HG02884 (cell line): ENCODE results near the gene KRT25.
"Not testable (repeated sequence)": the region's sequence is repeated elsewhere in the genome, so short reads cannot be mapped to it uniquely, and the experiment has no call there.

ENCODE experiments used
- ATAC-seq: cut with Tn5 transposase; IDR thresholded peaks from one replicate; pipeline ENCODE4 v1.9.1; 2021; ENCODE audit warnings: mild to moderate bottlenecking, moderate library complexity; ENCODE audit not compliant: unreplicated experiment

Gene KRT25

GRCh38 chr17:40760105-40761016 is 5.2 kb upstream of the KRT25 start:
- ATAC-seq, result no peak

DNA sequence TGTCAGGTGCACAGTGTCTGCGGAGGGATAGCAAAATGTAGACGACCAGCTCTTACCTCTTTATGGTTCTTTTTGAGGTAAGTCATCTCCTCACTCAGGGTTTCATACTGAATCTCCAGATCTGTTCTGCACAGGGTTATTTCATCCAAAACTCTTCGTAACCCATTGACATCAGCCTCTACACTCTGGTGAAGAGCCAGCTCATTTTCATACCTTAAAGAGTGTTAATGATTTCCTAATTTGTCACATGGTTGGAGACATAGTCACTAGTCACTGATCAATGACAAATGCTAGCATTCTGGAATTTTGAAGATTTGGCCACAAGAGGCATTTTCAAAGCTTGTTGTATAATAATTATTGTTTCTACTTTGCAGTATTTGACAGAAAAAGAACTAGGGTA is 1.3 kb downstream of the KRT25 start:
- no peak for ATAC-seq

DNA sequence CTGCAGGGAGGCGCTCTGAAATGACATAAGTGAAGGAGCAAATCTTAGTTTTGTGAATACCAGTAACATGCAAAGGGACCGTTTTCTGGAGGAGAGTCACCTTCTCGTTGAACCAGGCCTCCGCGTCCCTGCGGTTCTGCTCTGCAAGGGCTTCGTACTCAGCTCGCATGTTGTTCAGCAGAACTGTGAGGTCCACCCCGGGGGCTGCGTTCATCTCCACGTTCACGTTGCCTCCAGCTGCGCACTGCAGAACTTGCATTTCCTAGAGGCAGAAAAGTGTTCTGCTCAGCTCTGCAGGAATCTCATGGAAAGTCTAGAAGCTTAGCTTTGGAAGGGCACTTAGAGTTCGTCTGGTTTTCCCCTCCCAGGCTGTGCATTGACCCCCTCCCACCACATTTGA is 4.1 kb downstream of the KRT25 start:
- ATAC-seq, result no peak

GRCh38 chr17:40750391-40750790 is 4.7 kb downstream of the KRT25 start:
- no peak for ATAC-seq

DNA sequence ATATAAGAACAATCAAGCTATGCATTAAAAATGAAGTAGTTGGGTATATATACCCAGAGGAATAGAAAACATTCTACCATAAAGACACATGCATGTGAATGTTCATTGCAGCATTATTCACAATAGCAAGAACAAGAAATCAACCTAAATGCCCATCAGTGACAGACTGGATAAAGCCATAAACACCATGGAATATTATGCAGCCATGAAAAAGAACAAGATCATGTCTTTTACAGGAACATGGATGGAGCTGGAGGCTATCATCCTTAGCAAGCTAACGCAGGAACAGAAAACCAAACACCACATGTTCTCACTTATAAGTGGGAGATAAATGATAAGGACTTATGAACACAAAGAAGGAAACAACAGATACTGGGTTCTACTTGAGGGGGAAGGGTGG is 6.5 kb downstream of the KRT25 start:
- not testable (repeated sequence) for ATAC-seq

- no peak for ATAC-seq
Observed at GRCh38 chr17:40738553-40738952, 16.6 kb downstream of the KRT25 start.

- ATAC-seq, result no peak
Observed at GRCh38 chr17:40735016-40735415, 20.1 kb downstream of the KRT25 start.

GRCh38 chr17:40734018-40734417 is 21.1 kb downstream of the KRT25 start:
- ATAC-seq, result no peak

GRCh38 chr17:40730970-40731369 is 24.2 kb downstream of the KRT25 start:
- no peak for ATAC-seq

DNA sequence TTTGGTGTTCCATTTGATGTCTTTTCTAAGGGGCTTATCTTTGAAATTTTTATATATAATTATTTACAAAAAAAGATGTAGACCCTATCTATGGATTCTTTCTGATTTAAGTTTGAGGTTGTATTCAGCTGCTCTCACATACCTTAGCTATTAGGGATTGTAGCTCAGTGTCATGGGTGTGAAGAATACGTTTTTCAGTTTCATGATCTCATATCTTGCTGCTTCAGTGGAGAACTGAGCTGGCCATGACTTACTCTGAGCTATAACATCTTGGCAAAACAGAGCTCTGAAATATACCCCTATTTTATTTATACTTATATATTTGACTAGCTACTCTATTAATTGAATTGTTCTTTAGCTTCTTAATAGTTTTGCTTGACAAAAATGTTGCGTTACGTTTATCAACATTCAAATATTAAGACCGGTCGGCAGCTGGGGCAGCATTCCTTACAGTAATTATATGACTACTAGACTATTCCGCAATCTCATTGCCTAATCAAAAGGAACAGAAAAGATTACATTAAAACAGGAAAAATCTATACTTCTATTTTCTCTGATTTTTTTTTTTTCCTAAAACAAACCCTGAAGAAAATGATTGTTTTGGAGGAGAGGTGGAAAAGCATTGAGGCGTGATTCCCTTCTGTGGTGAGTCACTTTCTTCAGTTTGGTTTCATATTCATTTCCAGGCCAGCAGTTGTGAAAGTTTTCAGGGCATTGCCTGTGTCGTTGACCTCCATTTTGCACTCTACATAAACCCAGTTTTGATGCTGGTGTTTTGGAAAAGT is 27.5 kb downstream of the KRT25 start:
- no peak for ATAC-seq

GRCh38 chr17:40726919-40727318 is 28.2 kb downstream of the KRT25 start:
- ATAC-seq, result no peak

GRCh38 chr17:40724656-40725055 is 30.5 kb downstream of the KRT25 start:
- ATAC-seq, result no peak

DNA sequence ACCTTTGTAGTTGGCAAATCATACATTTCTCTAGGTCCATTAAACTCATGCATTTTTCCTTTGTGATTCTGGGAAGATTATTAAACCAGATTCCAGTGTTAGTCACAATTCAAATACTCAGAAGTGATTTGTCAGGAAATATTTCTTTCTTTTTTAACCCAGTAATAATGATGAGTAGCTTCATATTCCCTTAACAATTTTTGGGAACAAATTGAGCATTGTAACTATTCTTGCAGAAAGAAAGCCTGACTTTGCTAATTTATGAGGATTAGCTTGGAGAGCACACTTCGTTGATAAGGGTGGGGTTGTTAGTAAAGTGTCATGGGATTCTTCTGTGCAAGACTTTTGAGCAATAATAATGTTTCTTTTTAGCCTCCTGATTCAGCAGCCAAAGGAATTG is 32.9 kb downstream of the KRT25 start:
- no peak for ATAC-seq

- no peak for ATAC-seq
Observed at GRCh38 chr17:40720899-40721298, 34.2 kb downstream of the KRT25 start.

DNA sequence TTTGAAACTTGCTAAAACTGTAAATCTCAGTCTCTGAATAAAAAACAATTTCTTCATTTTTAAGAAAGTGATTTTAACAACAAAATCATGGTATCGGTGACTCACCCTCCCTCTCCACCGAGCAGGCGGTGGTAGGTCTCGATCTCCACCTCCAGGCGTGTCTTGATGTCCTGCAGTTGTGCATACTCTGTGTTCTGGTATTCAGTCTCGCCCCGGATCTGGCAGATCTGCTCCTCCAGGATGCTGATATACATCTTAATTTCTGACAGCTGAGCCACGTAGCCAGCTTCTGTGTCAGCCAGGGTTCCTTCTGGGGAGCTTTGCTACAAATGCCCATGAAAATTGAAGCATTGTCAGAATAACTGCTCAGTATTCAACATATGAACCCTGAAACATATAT is 36.2 kb downstream of the KRT25 start:
- ATAC-seq, result no peak

GRCh38 chr17:40717776-40718175 is 37.4 kb downstream of the KRT25 start:
- no peak for ATAC-seq

GRCh38 chr17:40714473-40714872 is 40.7 kb downstream of the KRT25 start:
- no peak for ATAC-seq

DNA sequence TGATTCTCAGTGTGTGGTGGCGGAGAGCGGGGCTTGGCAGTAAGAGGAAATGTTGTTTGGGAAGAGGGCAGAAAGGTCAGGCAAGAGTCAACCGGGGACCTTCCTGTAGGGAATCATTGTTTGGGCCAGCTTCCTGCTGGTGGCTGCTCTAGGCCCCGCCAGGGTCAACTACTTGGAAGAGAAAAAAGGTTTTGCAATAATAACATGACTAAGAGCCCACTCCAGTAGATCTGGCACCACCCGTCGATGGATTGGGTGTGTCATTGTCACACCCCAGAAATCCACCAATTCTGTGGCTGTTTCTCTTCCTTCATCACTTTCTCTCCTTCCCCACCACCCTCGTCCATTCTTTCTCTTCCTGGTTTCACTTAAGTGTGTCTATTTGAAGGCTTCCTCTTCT is 47.4 kb downstream of the KRT25 start:
- no peak for ATAC-seq

DNA sequence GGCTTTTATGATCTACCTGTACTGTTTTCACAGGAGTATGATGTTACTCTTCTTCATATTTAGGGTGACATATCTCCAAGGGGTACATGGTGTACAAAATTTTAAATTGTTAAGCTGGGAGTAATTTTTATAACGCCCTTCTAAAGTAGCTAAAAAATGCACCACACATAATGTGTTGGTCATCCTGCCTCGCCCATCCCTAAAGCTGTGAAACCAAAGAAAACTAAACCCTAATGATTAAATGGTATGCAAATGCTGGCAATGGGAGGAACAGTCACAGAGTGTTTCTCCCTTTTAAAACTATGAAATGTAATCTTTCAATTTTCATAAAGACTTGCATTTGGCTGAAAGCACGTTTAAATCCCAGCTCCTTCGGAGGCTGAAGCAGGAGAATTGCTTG is 49.5 kb downstream of the KRT25 start:
- no peak for ATAC-seq

GRCh38 chr17:40703652-40704051 is 51.5 kb downstream of the KRT25 start, which contains the start of gene KRT24:
KRT24 (minus strand) TSS chr17:40703752; CDS start chr17:40703693, 59 bp downstream.
- no peak for ATAC-seq

- no peak for ATAC-seq
Observed at GRCh38 chr17:40702271-40702670, 52.9 kb downstream of the KRT25 start.

- no peak for ATAC-seq
Observed at GRCh38 chr17:40699853-40700252, 55.3 kb downstream of the KRT25 start.
